ENCODE measurements around the gene NFU1.

Gene NFU1

DNA sequence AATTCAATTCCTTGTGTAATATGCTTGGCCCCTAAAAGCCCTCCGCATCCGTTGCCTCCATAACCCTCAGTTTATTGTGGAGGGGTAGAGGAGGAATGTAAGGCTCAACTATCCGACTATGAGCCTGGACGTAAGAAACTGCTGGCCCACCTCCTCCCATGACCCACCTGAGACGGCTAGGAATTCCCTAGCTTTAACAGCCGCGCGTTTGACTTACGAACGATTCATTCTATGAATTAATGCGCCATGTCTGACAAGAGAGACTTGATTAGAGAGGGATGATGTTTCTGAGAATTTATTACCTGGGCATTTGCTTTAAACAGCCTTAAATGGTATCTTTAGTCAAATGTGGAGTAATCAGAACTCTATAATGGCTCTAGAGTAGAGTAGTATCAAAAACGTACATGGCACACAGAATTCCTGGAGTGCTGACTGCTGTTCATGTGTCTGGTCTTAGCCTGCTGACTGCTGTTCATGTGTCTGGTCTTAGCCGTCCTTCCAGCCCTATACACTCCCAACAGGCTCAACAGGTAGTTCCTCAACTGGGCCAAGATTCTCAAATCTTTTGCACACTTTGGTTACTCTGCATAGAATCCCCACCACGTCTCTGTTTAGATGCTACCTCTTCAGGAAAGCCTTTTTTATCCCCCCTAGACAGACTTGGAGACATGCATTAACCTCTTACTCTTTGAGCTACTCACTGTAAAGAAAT lies 49.3 kb downstream of the NFU1 start:
- H3K36me3 Mint-ChIP-seq (ENCODE audit: low read depth): peaks cover 2% of the 10 kb centered on the region
- H3K27me3 Mint-ChIP-seq (ENCODE audit: low read depth): no peaks in the 10 kb centered on the region
- H3K27ac Mint-ChIP-seq: no peak overlapping the region
- peaks cover 26% of the 10 kb centered on the region for H3K4me1 Mint-ChIP-seq (ENCODE audit: low read depth)
- no peaks in the 10 kb centered on the region for H3K9me3 Mint-ChIP-seq
- peak overlapping the region; percentile 89 for H3K4me3 Mint-ChIP-seq

DNA sequence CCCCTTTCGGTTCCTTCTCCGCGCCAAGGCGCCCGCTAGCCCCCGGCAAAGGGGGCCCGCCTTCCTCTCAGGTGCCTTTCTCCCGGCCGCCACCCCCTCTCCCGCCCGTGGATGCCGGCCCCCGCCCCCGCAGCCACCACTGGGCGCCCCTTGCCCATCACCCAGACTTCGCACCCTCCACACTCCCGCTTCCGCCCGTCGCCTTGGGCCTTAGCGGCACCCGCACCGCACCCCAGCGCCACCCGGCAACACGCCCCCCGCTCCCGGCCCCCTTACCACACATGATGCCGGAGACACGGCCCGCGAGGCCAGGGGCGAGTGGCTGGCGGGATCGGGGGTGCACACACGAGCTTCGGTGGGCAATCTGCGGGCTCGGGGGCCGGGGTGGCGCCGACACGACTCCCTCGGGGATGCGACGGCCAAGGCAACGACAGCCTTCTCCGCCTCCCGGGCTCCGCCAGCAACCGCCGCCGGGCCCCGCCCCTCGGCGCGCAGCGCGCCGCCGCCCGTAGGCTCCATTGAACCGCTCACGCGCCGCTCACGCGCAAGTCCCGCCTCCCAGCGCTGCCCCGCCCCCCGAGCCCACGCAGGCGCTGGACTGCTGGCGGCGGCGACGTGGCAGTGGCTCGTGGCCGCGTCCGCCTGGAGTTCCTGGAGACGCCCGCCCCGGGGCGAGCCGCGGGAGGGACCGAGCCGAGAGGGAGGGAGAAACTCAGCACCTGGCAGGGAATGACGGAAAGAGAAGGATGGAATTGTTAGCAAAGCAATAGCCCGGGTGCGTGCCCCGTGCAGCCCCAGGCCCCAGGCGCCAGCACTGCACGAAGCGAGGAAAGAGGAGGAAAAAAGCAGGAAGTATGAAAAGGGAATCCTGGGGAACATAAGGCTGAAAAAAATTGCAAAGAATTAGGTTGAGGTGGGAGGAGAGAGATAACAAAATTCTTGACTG lies 50.2 kb downstream of the NFU1 start, which contains the start of gene GFPT1:
Gene GFPT1, minus strand, starts transcription at position 439 of the 946 bp plus-strand sequence. Its CDS starts 156 bp downstream, at position 283.
- H3K4me1 Mint-ChIP-seq (ENCODE audit: low read depth): peaks cover 32% of the 10 kb centered on the region
- H3K27ac Mint-ChIP-seq: peak within 1 kb of the TSS; percentile 82
- no peaks in the 10 kb centered on the region for H3K27me3 Mint-ChIP-seq (ENCODE audit: low read depth)
- H3K36me3 Mint-ChIP-seq (ENCODE audit: low read depth): peaks cover 6% of the 10 kb centered on the region
- peak within 1 kb of the TSS; percentile 89 for H3K4me3 Mint-ChIP-seq
- H3K9me3 Mint-ChIP-seq: no peaks in the 10 kb centered on the region

- Mint-ChIP-seq H3K36me3 (ENCODE audit: low read depth) (peaks cover 8% of the 10 kb centered on the region), H3K4me1 (ENCODE audit: low read depth) (peaks cover 34% of the 10 kb centered on the region), H3K9me3 (no peaks in the 10 kb centered on the region), H3K27me3 (ENCODE audit: low read depth) (no peaks in the 10 kb centered on the region), H3K27ac (peak overlapping the region; percentile 63), H3K4me3 (peak overlapping the region; percentile 85)
Observed at GRCh38 chr2:69386360-69386759, 50.9 kb downstream of the NFU1 start.

DNA sequence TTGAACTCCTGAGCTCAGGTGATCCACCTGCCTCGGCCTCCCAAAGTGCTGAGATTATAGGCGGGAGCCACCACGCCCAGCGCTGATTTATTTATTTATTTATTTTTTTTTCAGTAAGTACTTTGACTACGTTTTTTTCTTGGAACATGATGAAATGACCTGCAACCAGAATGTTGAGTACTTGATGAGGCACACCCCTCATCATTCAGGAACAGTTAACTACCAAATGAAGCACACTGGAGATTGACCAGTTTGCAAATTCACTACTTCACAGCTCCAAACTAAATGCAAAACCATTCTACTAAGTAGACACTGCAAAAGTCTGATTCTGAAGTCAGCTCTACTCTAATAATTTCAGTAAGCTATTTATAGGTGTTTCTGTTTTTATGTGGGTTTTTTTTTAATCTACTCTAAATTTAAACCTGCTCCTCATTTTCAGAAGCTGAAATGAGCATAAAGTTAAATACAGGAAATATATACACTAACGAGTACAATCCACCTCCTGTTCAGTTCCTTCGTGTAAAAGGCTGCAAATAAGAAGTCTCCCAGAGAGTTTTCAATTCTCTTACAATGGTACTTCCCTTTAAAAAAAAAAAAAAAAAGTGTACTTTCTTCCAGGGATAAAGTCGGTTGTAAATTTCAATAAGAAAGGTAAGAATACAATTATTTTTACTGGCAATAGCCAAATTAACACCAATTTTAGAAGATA lies 51.6 kb downstream of the NFU1 start:
- Mint-ChIP-seq H3K36me3 (ENCODE audit: low read depth) (peaks cover 10% of the 10 kb centered on the region), H3K9me3 (no peaks in the 10 kb centered on the region), H3K4me3 (peak overlapping the region; percentile 85), H3K27me3 (ENCODE audit: low read depth) (no peaks in the 10 kb centered on the region), H3K4me1 (ENCODE audit: low read depth) (peaks cover 37% of the 10 kb centered on the region), H3K27ac (peak overlapping the region; percentile 63)

GRCh38 chr2:69384618-69385081 lies 52.6 kb downstream of the NFU1 start:
- Mint-ChIP-seq H3K27me3 (ENCODE audit: low read depth) (no peaks in the 10 kb centered on the region), H3K36me3 (ENCODE audit: low read depth) (peaks cover 12% of the 10 kb centered on the region), H3K9me3 (no peaks in the 10 kb centered on the region), H3K4me3 (no peak overlapping the region), H3K4me1 (ENCODE audit: low read depth) (peaks cover 36% of the 10 kb centered on the region), H3K27ac (no peak overlapping the region)

DNA sequence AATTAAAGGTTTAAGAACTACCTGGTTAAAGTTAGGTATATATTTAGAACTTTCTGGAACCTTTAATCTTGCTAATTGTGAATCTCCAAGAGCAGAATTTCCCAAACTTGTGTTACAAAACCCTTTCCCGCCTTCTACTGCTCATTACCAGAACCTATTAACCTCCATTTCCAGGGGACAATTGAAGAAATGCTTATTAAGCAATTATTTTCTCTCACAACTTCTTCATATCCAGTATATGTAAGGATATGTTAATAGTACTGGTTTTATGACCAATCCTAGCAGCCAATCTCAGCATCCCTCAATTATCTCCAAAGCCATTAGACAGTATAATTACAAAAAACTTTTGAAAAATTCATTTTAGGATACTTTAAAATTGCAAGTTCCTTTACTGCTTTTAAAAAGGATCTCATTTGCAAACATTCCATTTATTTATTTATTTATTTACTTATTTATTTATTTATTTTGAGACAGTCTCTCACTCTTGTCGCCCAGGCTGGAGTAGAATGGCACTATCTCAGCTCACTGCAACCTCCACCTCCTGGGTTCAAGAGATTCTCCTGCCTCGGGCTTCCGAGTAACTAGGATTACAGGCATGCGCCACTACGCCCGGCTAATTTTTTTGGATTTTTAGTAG lies 53.9 kb downstream of the NFU1 start:
- Mint-ChIP-seq H3K9me3 (no peaks in the 10 kb centered on the region), H3K4me3 (no peak overlapping the region), H3K36me3 (ENCODE audit: low read depth) (peaks cover 12% of the 10 kb centered on the region), H3K4me1 (ENCODE audit: low read depth) (peaks cover 37% of the 10 kb centered on the region), H3K27ac (no peak overlapping the region), H3K27me3 (ENCODE audit: low read depth) (no peaks in the 10 kb centered on the region)

DNA sequence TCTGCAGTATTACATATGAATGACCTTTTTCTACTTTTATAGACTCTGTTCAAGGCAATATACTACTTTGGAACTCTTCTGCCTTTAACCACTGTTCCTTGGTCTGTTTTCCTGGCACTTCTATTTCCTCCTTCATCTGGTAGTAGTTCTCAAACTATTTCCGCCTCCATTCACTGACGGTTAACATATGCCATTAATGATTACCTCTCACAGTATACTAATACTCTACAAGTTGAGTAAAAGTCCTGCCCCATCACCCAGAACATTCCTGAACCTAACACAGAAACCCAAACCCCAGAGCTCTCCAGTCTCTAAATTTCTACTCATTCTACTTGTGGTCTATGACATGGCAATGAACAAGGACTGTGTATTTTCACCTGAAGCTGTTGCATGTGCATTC lies 54.7 kb downstream of the NFU1 start:
- Mint-ChIP-seq H3K27ac (no peak overlapping the region), H3K36me3 (ENCODE audit: low read depth) (peaks cover 12% of the 10 kb centered on the region), H3K4me1 (ENCODE audit: low read depth) (peaks cover 35% of the 10 kb centered on the region), H3K9me3 (no peaks in the 10 kb centered on the region), H3K4me3 (no peak overlapping the region), H3K27me3 (ENCODE audit: low read depth) (no peaks in the 10 kb centered on the region)

GRCh38 chr2:69381337-69381737 lies 55.9 kb downstream of the NFU1 start:
- no peak overlapping the region for H3K4me3 Mint-ChIP-seq
- H3K36me3 Mint-ChIP-seq (ENCODE audit: low read depth): peaks cover 12% of the 10 kb centered on the region
- H3K27ac Mint-ChIP-seq: no peak overlapping the region
- no peaks in the 10 kb centered on the region for H3K27me3 Mint-ChIP-seq (ENCODE audit: low read depth)
- peaks cover 32% of the 10 kb centered on the region for H3K4me1 Mint-ChIP-seq (ENCODE audit: low read depth)
- H3K9me3 Mint-ChIP-seq: no peaks in the 10 kb centered on the region

- Mint-ChIP-seq H3K4me1 (ENCODE audit: low read depth) (peaks cover 32% of the 10 kb centered on the region), H3K9me3 (no peaks in the 10 kb centered on the region), H3K4me3 (no peak overlapping the region), H3K36me3 (ENCODE audit: low read depth) (peaks cover 12% of the 10 kb centered on the region), H3K27me3 (ENCODE audit: low read depth) (no peaks in the 10 kb centered on the region), H3K27ac (no peak overlapping the region)
Observed at GRCh38 chr2:69380072-69380917, 56.9 kb downstream of the NFU1 start.

DNA sequence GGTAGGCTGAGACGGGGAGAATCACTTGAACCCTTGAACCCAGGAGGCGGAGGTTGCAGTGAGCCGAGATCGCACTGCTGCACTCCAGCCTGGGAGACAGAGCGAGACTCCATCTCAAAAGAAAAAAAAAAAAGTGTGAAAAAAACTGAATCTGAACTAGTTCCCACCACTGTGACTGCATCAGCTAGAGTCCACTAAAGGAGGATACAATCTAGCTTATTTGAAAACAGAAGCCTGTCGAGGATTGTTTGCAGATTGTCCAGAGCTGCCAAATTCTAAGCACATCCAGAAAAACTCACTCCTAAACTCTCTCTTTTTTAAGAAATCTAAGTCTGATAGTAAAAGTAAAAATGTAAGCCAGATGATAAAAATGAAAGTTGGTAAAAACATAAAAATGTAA lies 60.8 kb downstream of the NFU1 start:
- Mint-ChIP-seq H3K9me3 (no peaks in the 10 kb centered on the region), H3K36me3 (ENCODE audit: low read depth) (peaks cover 11% of the 10 kb centered on the region), H3K4me3 (no peak overlapping the region), H3K27ac (no peak overlapping the region), H3K27me3 (ENCODE audit: low read depth) (no peaks in the 10 kb centered on the region), H3K4me1 (ENCODE audit: low read depth) (peaks cover 18% of the 10 kb centered on the region)

DNA sequence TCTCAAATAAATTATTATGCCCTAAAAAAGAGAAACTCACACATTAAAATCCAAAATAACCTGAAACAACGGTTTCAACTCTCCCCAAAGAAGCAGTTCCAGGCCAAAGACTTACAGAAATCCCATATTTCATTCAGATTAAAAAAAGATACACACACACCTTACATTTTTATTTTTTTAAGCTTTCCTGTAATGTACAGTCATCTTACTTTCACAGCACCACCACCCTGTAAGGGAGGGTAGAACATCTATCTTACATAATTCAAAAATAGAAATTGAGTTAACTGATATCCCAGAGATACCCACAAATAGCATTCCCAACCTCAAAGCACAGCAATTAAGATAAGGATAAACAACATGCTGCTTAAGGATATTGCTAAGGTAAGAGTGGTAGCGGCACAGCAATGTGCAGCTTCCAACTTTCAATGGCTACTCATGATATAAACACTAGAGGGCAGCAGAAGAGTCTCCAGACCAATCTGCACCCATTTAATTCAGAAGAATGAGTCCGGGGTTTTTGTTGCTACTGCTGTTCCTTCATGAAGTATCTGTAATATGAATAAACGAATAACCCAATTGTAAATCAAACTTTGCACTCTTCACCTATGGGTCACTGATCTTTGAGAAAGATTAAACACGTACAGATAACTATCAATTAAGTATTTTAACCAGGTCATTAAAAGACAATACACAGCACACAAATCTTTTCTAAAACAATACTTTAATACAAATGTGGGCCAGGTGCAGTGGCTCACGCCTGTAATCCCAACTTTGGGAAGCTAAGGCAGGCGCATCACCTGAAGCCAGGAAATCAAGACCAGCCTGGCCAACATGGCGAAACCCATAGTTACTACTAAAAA lies 61.5 kb downstream of the NFU1 start:
- Mint-ChIP-seq H3K27ac (no peak overlapping the region), H3K4me3 (no peak overlapping the region), H3K9me3 (no peaks in the 10 kb centered on the region)

GRCh38 chr2:69372767-69373166 lies 64.5 kb downstream of the NFU1 start:
- H3K27ac Mint-ChIP-seq: no peak overlapping the region
- H3K4me1 Mint-ChIP-seq (ENCODE audit: low read depth): peaks cover 8% of the 10 kb centered on the region
- peaks cover 23% of the 10 kb centered on the region for H3K36me3 Mint-ChIP-seq (ENCODE audit: low read depth)
- H3K27me3 Mint-ChIP-seq (ENCODE audit: low read depth): no peaks in the 10 kb centered on the region
- H3K9me3 Mint-ChIP-seq: no peaks in the 10 kb centered on the region
- no peak overlapping the region for H3K4me3 Mint-ChIP-seq

More for the DNA sequence above, 61.5 kb downstream of the NFU1 start:
- peaks cover 8% of the 10 kb centered on the region for H3K36me3 Mint-ChIP-seq (ENCODE audit: low read depth)
- no peaks in the 10 kb centered on the region for H3K27me3 Mint-ChIP-seq (ENCODE audit: low read depth)
- H3K4me1 Mint-ChIP-seq (ENCODE audit: low read depth): peaks cover 15% of the 10 kb centered on the region
